Endothelial cell of umbilical vein (primary cell): ENCODE data around the gene ABCF2. TPM values are rescaled to one million over a fixed set of nuclear protein-coding genes. Genes with fewer than 3 reads are reported as not detected.
A peak's percentile ranks its signal among the peaks of the same experiment; 100 is the strongest.

Source experiments
- Bru-seq: library from RNA; stranded (reverse); fragments of 400-500 nt; gene quantifications from one replicate; lab custom pipeline; 2021; lab: Mats Ljungman, UMichigan
- BruChase-seq, 2 experiments: library from RNA; stranded (reverse); fragments of 400-500 nt; gene quantifications; one replicate each; lab custom pipeline; 2021; lab: Mats Ljungman, UMichigan
- BruUV-seq: library from RNA; stranded (reverse); fragments of 400-500 nt; replicated peaks from 2 replicates; lab custom pipeline; 2021; lab: Mats Ljungman, UMichigan
- CTCF ChIA-PET: fragments of 300-600, 350-600 bp; sonication (Branson Sonifier 250); formaldehyde crosslinking; loops from one replicate; lab custom pipeline; 2021; ENCODE audit warnings: antibody characterized with exemption, inconsistent platforms; lab: Charles Lee
- POLR2A ChIA-PET: fragments of 300-600, 350-600 bp; sonication (Branson Sonifier 250); formaldehyde crosslinking; loops from one replicate; lab custom pipeline; 2021; ENCODE audit warnings: antibody characterized with exemption, inconsistent platforms; lab: Charles Lee
- DNase-seq: peaks from one replicate; pipeline ENCODE4 v3.0.0-alpha.2; 2011; ENCODE audit warnings: low read depth, low spot score
- FAIRE-seq: peaks from 2 replicates; lab custom pipeline; 2011; peaks lifted over from hg19 to GRCh38; lab: Jason Lieb, UNC
- H2AFZ ChIP-seq: 2 replicates; pipeline ENCODE4 v1.6.0; 2012; ENCODE audit warnings: low read depth, low read length, control low read depth, inconsistent platforms
- H3K27ac ChIP-seq: 2 replicates; pipeline ENCODE4 v1.5.1; 2011; ENCODE audit warnings: low read depth, mild to moderate bottlenecking, control low read depth, low read length, moderate library complexity; ENCODE audit not compliant: insufficient read depth
- H3K27me3 ChIP-seq, 2 experiments: 2 replicates each; pipeline versions ENCODE4 v1.6.0 to v1.6.1; 2011; ENCODE audit warnings: low read length in 2 of 2, mixed read lengths in 1 of 2; ENCODE audit not compliant: control insufficient read depth in 2 of 2, insufficient read depth in 2 of 2
- H3K36me3 ChIP-seq, 2 experiments: 2 replicates in 1 of 2; 3 replicates in 1 of 2; pipeline ENCODE4 v1.5.1; 2011; ENCODE audit warnings: low read length in 2 of 2, mild to moderate bottlenecking in 1 of 2, moderate library complexity in 1 of 2; ENCODE audit not compliant: control insufficient read depth in 2 of 2, insufficient read depth in 2 of 2; ENCODE audit errors: extremely low read depth in 1 of 2
- H3K4me1 ChIP-seq: 3 replicates; pipeline ENCODE4 v1.5.1; 2011; ENCODE audit warnings: mild to moderate bottlenecking, low read length; ENCODE audit not compliant: control insufficient read depth, insufficient read depth; ENCODE audit errors: extremely low read depth
- H3K4me2 ChIP-seq: 2 replicates; pipeline ENCODE4 v1.6.1; 2011; ENCODE audit warnings: low read length, control low read depth, mixed read lengths; ENCODE audit not compliant: insufficient read depth
- H3K4me3 ChIP-seq, 3 experiments: fragments of 200-600 bp in 1 of 3; sonication (generic), shearing (Covaris generic) in 1 of 3; replicated peaks in 1 of 3; 2 replicates each; pipeline ENCODE4 v1.5.1; 2011 to 2016; ENCODE audit warnings: control low read depth in 3 of 3, low read length in 3 of 3, mild to moderate bottlenecking in 2 of 3, inconsistent platforms in 1 of 3, low read depth in 1 of 3, moderate library complexity in 1 of 3; ENCODE audit not compliant: insufficient read depth in 1 of 3
- H3K79me2 ChIP-seq: 2 replicates; pipeline ENCODE4 v1.6.0; 2012; ENCODE audit warnings: low read length, inconsistent platforms; ENCODE audit not compliant: control insufficient read depth, insufficient read depth
- H3K9ac ChIP-seq: replicated peaks from 2 replicates; pipeline ENCODE3; 2011; ENCODE audit warnings: low read length, control low read depth; ENCODE audit not compliant: insufficient read depth; ENCODE audit errors: extremely low read depth
- H3K9me1 ChIP-seq: replicated peaks from 3 replicates; pipeline ENCODE4 v1.6.0; 2011; ENCODE audit warnings: mild to moderate bottlenecking, low read length; ENCODE audit not compliant: control insufficient read depth, insufficient read depth; ENCODE audit errors: extremely low read depth
- H3K9me3 ChIP-seq: replicated peaks from 2 replicates; pipeline ENCODE4 v1.5.1; 2012; ENCODE audit warnings: low read length, inconsistent platforms; ENCODE audit not compliant: control insufficient read depth, insufficient read depth
- H4K20me1 ChIP-seq: replicated peaks from 2 replicates; pipeline ENCODE3; 2011; ENCODE audit warnings: mild to moderate bottlenecking, low read length; ENCODE audit not compliant: control insufficient read depth, insufficient read depth; ENCODE audit errors: extremely low read depth
- FOS ChIP-seq: IDR thresholded peaks from 2 replicates; pipeline ENCODE4 v1.6.1; 2011; ENCODE audit warnings: mild to moderate bottlenecking, low read length, moderate library complexity, borderline replicate concordance; ENCODE audit not compliant: insufficient read depth
- POLR2A ChIP-seq: IDR thresholded peaks from 2 replicates; pipeline ENCODE4 v1.6.1; 2012; ENCODE audit warnings: low read depth, mild to moderate bottlenecking, control low read depth, low read length
- POLR2AphosphoS5 ChIP-seq: IDR thresholded peaks from 2 replicates; pipeline ENCODE4 v1.6.1; 2012; ENCODE audit warnings: low read depth, mild to moderate bottlenecking, control low read depth, low read length, moderate library complexity; ENCODE audit not compliant: insufficient read depth
- dilution Hi-C: fragments of 300-500 bp; cut with MboI; formaldehyde crosslinking; loops from one replicate; pipeline ENCODE4 v1.15.0; 2019; ENCODE audit warnings: low sequenced_read_pairs; ENCODE audit not compliant: extremely low pct_ligation_motif_present
- intact Hi-C: fragments of 100-400 bp; cut with micrococcal nuclease; formaldehyde crosslinking; loops from one replicate; pipeline ENCODE4 v1.10.0; 2022
- long read RNA-seq: library from polyadenylated mRNA; stranded (forward); transcript quantifications from one replicate; pipeline ENCODE4 v2.0.0, GENCODE V29; 2021
- polyA minus RNA-seq, 3 experiments: library from RNA; depleted of rRNA, polyadenylated mRNA; stranded (reverse); fragments of >200 nt; gene quantifications; 1 replicate in 1 of 3; 2 replicates in 2 of 3; pipeline ENCODE4 v1.2.3, GENCODE V29; 2011
- polyA plus RNA-seq, 4 experiments: library from polyadenylated mRNA; depleted of rRNA in 3 of 4; stranded (reverse) in 3 of 4; unstranded in 1 of 4; fragments of >200 nt; gene quantifications; 2 replicates each; pipeline versions ENCODE4 v1.2.1 to v1.2.3, GENCODE V29; 2011 to 2012; ENCODE audit warnings: missing spikeins in 1 of 4
- total RNA-seq: library from RNA; stranded (reverse); gene quantifications from 2 replicates; pipeline ENCODE4 v1.2.3, GENCODE V29; 2021
- TF ChIP-seq, protein P1 (sequence below): IDR thresholded peaks from 2 replicates; pipeline ENCODE4 v1.6.1; 2011; ENCODE audit not compliant: insufficient read depth, insufficient read length

Gene ABCF2
- total RNA-seq: 56.7 and 61.6 TPM in 2 replicates
- polyA plus RNA-seq: 43.0 and 45.3 TPM in 2 replicates
- 60.2 and 71.2 TPM in 2 replicates for polyA plus RNA-seq (2011; cell fraction: cytosol; rRNA removed)
- 44.3 and 57.2 TPM in 2 replicates for polyA plus RNA-seq (2011; cell fraction: nucleus; rRNA removed)
- 37.6 and 54.8 TPM in 2 replicates for polyA plus RNA-seq (2012)
- 48.4 and 55.1 TPM in 2 replicates for polyA minus RNA-seq
- 27.2 TPM for polyA minus RNA-seq (2011; cell fraction: cytosol; rRNA and poly(A)+ RNA removed)
- polyA minus RNA-seq (2011; cell fraction: nucleus; rRNA and poly(A)+ RNA removed): 12.5 and 19.8 TPM in 2 replicates
- Bru-seq, nascent RNA: percentile 78 among the genes with signal in this experiment
- BruChase-seq, experiment 1, labeled RNA remaining after a 6-hour chase: percentile 96 among the genes with signal in this experiment
- BruChase-seq, experiment 2, labeled RNA remaining after a 2-hour chase: percentile 92 among the genes with signal in this experiment
- long read RNA-seq, transcript ABCF2-201 (15 exons, 3,546 nt): major isoform, 160 of 177 reads
- long read RNA-seq, partial matches to known transcripts: 15 of 177 reads
- long read RNA-seq, other reads (novel, unspliced or antisense): 2 of 177 reads

DNA sequence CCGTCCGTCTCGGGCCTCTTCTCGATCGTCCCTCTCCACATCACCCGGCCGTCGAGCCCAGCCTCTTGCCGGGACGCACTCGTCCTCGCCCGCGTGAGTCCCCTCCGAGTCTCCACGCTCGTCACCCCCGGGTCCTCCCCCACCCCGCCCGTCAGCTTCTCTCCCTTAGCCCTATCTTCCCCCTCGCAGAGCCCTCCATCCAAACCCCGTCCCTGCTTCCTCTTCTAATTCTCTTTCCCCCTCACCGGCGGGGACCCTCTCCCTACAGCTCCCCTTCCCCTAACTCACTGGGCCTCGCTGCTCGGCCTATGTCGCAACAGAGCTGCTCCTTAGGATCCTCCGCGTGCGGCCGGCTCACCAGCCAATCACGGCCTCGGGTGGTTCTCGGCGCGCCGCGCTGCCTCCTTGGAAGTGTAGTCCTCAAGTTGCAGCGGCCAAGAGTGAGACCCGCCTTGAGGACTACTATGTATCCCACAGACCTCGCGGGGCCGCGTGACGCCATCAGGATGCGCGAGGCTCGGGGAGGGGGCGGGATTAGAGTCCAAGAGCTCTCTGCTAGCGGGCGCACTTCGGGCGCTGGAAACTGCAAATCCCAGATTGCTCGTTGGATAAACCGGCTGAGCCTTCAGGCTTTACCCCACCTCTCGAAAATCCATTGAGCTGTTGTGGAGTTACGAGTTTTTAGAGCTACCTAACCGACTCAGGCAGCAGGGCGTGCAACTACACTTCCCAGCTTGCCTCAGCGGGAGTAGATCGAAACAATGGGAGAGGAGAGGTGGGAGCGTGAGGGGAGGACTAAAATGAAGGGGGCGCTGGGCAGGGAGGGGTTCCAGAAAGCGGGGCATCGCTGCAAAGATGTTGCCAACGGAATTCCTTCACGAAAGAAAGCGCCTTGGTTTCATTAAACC is at the start of gene ABCF2:
TSS of gene ABCF2 (minus strand) at position 331 of the 908 bp plus-strand sequence. CDS start 747 bp downstream, outside the sequence.
- ChIA-PET POLR2A (interaction anchor here (0.6 to 1.2 kb wide), 5 partner anchors 20 to 266 kb away, joined by 3 to 5 read pairs (median 3); partner anchors contain the start of genes NUB1 and SMARCD3), CTCF (interaction anchor here (0.8 to 6.3 kb wide), 12 partner anchors 9 to 241 kb away, joined by 3 to 52 read pairs (median 4); no protein-coding TSS in a partner anchor)
- BruUV-seq: no TSS peak
- peak; percentile 53 for TF ChIP-seq POLR2AphosphoS5
- no peak for TF ChIP-seq FOS
- TF ChIP-seq, protein P1, sequence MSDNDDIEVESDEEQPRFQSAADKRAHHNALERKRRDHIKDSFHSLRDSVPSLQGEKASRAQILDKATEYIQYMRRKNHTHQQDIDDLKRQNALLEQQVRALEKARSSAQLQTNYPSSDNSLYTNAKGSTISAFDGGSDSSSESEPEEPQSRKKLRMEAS: peak; percentile 70
- peak; percentile 1 for TF ChIP-seq POLR2A
- Histone ChIP-seq H3K9ac (peak within 1 kb of the TSS; percentile 75), H3K4me3 (peak within 1 kb of the TSS; percentile 64 to 98 (median 82)), H4K20me1 (no peaks in the 10 kb centered on the region), H3K27ac (peak within 1 kb of the TSS; percentile 16), H3K36me3 (peaks cover 12 to 21% of the 10 kb centered on the region in 2 experiments), H3K4me2 (peak within 1 kb of the TSS; percentile 88), H3K9me1 (no peaks in the 10 kb centered on the region), H3K4me1 (peaks cover 22% of the 10 kb centered on the region), H3K9me3 (no peaks in the 10 kb centered on the region), H2AFZ (peak within 1 kb of the TSS; percentile 79), H3K79me2 (peaks cover 17% of the 10 kb centered on the region), H3K27me3 (no peaks in the 10 kb centered on the region)
- intact Hi-C loops: loop anchor here (1.0 to 2.0 kb wide), 2 partner anchors 18 to 114 kb away; partner anchors contain the start of gene NUB1
- DNase-seq (peak; percentile 99), FAIRE-seq (peak; percentile 97)
- dilution Hi-C loops: no loop called here
